GM18498 (cell line): ENCODE results near the gene MACIR.
"Not testable (repeated sequence)": the region's sequence is repeated elsewhere in the genome, so short reads cannot be mapped to it uniquely, and the experiment has no call there.

Experiments used
- ATAC-seq: cut with Tn5 transposase; IDR thresholded peaks from one replicate; pipeline ENCODE4 v1.9.1; 2021; ENCODE audit warnings: mild to moderate bottlenecking, moderate library complexity; ENCODE audit not compliant: unreplicated experiment

The MACIR gene, protein sequence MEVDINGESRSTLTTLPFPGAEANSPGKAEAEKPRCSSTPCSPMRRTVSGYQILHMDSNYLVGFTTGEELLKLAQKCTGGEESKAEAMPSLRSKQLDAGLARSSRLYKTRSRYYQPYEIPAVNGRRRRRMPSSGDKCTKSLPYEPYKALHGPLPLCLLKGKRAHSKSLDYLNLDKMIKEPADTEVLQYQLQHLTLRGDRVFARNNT

GRCh38 chr5:103258368-103258956 lies at the start of gene MACIR:
Gene MACIR, plus strand, starts transcription at chr5:103258763. Its CDS starts 17,157 bp downstream, at chr5:103275920.
- ATAC-seq: peak; percentile 84

DNA sequence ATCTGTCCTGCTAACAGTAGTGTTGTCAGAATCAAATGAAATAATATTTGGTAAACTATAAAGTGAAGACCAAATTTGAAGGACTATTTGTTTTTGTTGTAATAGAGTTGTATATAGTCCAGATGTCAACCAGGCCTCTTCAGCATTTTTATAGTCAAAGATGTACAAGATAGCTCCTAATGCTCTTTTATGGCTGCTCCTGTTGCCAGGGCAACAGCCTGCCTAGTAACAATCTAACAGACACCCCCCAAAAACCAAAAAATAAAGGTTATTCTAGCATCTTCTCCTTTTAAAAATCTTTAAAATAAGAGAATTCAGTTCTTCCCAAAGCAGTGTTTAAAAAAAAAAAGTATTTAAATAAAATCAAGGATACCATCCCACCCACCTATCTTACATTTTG lies 49.5 kb upstream of the MACIR start:
- no peak for ATAC-seq

DNA sequence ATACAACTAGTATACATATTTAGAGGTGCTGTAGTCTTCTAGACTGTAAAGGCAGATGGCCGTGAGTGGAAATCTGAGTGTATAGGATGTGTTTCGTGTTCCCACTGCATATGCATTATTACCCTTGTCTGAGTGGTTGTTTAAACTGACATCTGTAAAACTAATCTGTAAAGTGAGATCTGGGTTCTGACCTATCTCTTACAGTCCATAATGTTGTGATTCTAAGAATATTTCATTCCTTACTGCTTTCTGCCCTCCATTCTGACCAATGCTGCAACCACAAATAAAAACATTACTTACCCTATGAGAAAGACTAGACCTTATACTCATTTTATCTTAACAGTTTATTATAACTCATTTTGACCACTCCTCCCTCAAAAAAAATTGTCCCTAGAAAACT lies 47.6 kb upstream of the MACIR start:
- no peak for ATAC-seq

GRCh38 chr5:103211576-103212561 lies 46.7 kb upstream of the MACIR start:
- peak; percentile 80 for ATAC-seq

- no peak for ATAC-seq
Measured at GRCh38 chr5:103216137-103216536, 42.4 kb upstream of the MACIR start.

GRCh38 chr5:103216697-103217096 lies 41.9 kb upstream of the MACIR start:
- ATAC-seq: no peak

- ATAC-seq: no peak
Measured at GRCh38 chr5:103217101-103217500, 41.5 kb upstream of the MACIR start.

- ATAC-seq: no peak
Measured at GRCh38 chr5:103218164-103218563, 40.4 kb upstream of the MACIR start.

DNA sequence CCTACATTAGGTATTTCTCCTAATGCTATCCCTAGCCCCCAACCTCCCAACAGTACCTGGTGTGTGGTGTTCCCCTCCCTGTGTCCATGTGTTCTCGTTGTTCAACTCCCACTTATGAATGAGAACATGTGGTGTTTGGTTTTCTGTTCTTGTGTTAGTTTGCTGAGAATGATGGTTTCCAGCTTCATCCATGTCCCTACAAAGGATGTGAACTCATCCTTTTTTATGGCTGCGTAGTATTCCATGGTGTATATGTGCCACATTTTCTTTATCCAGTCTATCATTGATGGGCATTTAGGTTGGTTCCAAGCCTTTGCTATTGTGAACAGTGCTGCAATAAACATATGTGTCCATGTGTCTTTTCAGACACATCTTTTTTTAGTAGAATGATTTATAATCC lies 39.5 kb upstream of the MACIR start:
- ATAC-seq: not testable (repeated sequence)

DNA sequence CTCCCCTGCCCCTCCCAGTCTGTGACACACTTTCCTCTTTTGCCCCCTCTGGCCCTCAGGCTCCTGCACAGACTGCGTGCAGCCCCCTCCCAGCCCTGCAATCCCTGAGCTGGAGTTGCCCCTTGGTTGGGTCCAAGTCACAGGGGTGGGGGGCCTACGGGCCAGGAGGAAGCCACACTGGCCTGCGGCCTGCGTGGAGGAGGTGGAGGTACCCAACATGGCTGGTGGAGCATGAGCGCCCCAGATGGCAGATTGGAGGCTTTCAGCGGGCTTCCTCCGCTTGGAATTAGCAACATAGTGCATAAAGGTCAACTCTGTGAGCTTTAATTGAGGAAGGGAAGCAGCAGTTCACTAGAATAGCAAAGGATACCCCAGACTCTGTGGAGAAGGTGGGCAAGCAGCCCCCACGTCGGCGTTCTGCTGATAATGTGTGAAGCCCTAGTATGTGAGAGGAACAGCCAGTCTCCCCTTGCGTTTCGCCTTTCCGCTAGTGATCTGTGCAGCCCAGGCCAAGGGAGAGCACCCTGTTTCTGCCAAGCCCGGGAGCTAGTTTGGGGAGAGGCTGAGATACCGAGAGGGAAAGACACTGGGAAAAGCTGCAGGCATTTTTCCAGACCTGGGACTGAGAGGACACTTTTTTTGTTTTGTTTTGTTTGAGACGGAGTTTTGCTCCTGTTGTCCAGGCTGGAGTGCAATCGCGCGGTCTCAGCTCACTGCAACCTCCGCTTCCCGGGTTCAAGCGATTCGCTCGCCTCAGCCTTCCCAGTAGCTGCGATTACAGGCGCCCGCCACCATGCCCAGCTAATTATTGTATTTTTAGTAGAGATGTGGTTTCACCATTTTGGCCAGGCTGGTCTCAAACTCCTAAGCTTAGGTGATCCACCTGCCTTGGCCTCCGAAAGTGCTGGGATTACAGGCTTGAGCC lies 35.3 kb upstream of the MACIR start:
- no peak for ATAC-seq

DNA sequence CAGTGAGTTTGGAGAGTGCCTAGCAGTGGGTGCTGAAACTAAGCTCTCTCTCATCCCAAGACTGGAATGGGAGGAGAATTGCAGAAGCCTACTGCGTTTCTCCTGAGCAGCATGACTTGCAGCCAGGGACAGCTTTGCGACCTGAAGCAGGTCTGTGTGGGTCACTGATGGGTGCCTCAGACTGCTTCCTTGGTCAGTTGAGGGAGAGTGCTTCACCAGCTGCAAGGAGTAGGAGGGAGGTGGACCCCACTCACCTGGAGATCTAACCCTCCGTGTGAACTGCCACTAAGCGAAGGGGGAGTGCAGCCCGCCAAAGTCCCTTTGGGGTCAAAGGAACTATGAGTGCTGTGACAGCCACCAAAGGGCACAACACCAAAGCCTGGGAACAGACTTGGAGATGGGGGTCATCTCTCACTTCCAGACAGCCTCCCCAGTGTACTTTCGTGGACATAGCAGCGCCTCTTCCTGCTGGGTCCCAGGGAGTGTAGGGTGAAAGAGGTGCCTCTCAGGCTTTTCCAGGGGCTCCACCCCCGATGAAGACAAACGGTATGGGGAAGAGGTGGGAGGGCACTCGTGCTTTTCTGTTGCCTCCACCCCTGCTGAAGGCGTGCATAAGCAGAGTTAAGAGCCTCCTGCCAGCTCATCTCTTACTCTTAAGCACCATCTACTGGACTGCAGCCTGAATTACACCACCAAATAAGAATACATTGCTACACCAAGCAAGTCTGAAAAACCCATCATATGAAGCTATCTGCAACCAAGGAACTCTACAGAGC lies 34.3 kb upstream of the MACIR start:
- ATAC-seq: peak; percentile 97

DNA sequence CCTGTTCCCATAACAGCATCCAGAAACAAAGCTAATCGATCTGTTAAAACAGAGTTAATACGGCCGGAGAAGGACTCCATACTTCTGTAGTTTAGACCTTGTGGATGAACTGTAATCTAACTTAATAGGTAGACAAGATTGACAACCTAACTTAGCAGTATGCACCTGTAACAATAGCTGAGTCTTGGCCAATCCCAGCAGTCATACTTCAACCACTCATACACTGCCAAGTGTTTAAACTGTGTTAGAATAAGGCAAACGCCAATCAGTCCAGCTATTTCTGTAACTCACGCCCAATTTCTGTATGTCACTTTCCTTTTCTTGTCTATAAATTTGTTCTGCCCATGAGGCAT lies 33.7 kb upstream of the MACIR start:
- no peak for ATAC-seq

GRCh38 chr5:103228061-103228460 lies 30.5 kb upstream of the MACIR start:
- ATAC-seq: no peak

- ATAC-seq: no peak
Measured at GRCh38 chr5:103228588-103228987, 30.0 kb upstream of the MACIR start.

GRCh38 chr5:103232393-103232999 lies 26.1 kb upstream of the MACIR start:
- ATAC-seq: peak; percentile 88

- no peak for ATAC-seq
Measured at GRCh38 chr5:103234239-103234975, 24.2 kb upstream of the MACIR start.

GRCh38 chr5:103235891-103236290 lies 22.7 kb upstream of the MACIR start:
- no peak for ATAC-seq

DNA sequence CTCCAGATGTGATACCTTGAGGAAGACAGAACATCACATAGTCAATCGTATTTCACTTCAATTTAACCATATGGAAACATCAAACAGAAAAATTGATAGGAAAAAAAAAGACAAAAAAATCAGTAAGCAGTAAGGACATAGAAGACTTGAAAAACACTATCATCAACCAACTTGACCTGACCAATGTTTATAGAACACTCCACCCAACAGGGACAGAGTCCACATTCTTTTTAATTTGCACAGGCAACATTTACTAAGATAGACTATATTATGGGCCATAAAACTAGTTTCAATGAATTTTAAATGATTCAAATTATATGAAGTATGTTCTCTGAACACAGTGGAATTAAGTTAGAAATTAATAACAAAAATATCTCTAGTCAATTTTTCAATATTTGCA lies 20.8 kb upstream of the MACIR start:
- no peak for ATAC-seq

- no peak for ATAC-seq
Measured at GRCh38 chr5:103243665-103244064, 14.9 kb upstream of the MACIR start.
